NT2/D1 (cell line): ENCODE results near the gene APRT.

ENCODE experiments used
- YY1 ChIP-seq: IDR thresholded peaks from 2 replicates; pipeline ENCODE4 v1.6.1; 2011; ENCODE audit not compliant: insufficient read length, insufficient read depth
- ZNF274 ChIP-seq: IDR thresholded peaks from 2 replicates; pipeline ENCODE4 v1.6.1; 2011; ENCODE audit warnings: mild to moderate bottlenecking, low read depth, low read length

DNA sequence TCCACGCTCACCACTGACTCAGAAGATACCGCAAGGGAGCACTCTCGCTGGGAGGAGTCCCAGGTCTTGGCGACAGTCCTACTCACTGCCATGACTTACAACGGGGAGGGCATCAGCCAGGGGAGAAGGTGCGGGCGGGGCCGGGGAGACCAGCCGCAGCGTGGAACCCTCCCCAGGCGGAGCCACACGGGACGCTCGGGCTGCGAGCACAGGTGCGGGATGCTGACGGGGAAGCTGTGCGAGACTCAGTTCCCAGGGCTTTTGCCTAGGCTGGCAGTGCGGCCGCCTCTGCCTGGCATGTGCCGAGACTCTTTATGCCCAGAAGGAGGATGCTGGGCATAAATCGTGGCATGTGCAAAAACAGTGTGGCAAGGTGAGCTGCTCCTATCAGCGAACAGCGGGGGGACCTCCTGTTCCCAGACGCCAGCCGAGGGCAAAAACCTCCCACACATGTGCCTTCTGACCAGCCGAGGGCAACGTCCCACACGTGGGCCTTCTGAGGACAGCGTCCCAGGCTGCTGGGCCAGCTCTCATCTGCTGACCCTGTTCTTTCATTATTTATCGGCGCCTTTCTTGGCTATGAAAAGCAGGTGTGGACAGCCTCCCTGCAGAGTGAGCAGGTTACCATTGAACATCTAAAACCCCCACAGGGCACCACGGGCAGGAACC, 38.9 kb upstream of the APRT start:
- no peak for TF ChIP-seq ZNF274
- no peak for TF ChIP-seq YY1
